Endothelial cell of umbilical vein (primary cell): Measurements from ENCODE around the gene ZSCAN16. TPM values are rescaled to one million over a fixed set of nuclear protein-coding genes. Genes with fewer than 3 reads are reported as not detected.

Experiments used
- BruUV-seq: library from RNA; stranded (reverse); fragments of 400-500 nt; replicated peaks from 2 replicates; lab custom pipeline; 2021; lab: Mats Ljungman, UMichigan
- CTCF ChIA-PET: fragments of 300-600, 350-600 bp; sonication (Branson Sonifier 250); formaldehyde crosslinking; loops from one replicate; lab custom pipeline; 2021; ENCODE audit warnings: antibody characterized with exemption, inconsistent platforms; lab: Charles Lee
- POLR2A ChIA-PET: fragments of 300-600, 350-600 bp; sonication (Branson Sonifier 250); formaldehyde crosslinking; loops from one replicate; lab custom pipeline; 2021; ENCODE audit warnings: antibody characterized with exemption, inconsistent platforms; lab: Charles Lee
- DNase-seq: peaks from one replicate; pipeline ENCODE4 v3.0.0-alpha.2; 2011; ENCODE audit warnings: low read depth, low spot score
- FAIRE-seq: peaks from 2 replicates; lab custom pipeline; 2011; peaks lifted over from hg19 to GRCh38; lab: Jason Lieb, UNC
- H2AFZ ChIP-seq: 2 replicates; pipeline ENCODE4 v1.6.0; 2012; ENCODE audit warnings: low read depth, low read length, control low read depth, inconsistent platforms
- H3K27ac ChIP-seq: 2 replicates; pipeline ENCODE4 v1.5.1; 2011; ENCODE audit warnings: low read depth, mild to moderate bottlenecking, control low read depth, low read length, moderate library complexity; ENCODE audit not compliant: insufficient read depth
- H3K27me3 ChIP-seq, 2 experiments: 2 replicates each; pipeline versions ENCODE4 v1.6.0 to v1.6.1; 2011; ENCODE audit warnings: low read length in 2 of 2, mixed read lengths in 1 of 2; ENCODE audit not compliant: control insufficient read depth in 2 of 2, insufficient read depth in 2 of 2
- H3K36me3 ChIP-seq, 2 experiments: 2 replicates in 1 of 2; 3 replicates in 1 of 2; pipeline ENCODE4 v1.5.1; 2011; ENCODE audit warnings: low read length in 2 of 2, mild to moderate bottlenecking in 1 of 2, moderate library complexity in 1 of 2; ENCODE audit not compliant: control insufficient read depth in 2 of 2, insufficient read depth in 2 of 2; ENCODE audit errors: extremely low read depth in 1 of 2
- H3K4me1 ChIP-seq: 3 replicates; pipeline ENCODE4 v1.5.1; 2011; ENCODE audit warnings: mild to moderate bottlenecking, low read length; ENCODE audit not compliant: control insufficient read depth, insufficient read depth; ENCODE audit errors: extremely low read depth
- H3K4me2 ChIP-seq: 2 replicates; pipeline ENCODE4 v1.6.1; 2011; ENCODE audit warnings: low read length, control low read depth, mixed read lengths; ENCODE audit not compliant: insufficient read depth
- H3K4me3 ChIP-seq, 3 experiments: fragments of 200-600 bp in 1 of 3; sonication (generic), shearing (Covaris generic) in 1 of 3; replicated peaks in 1 of 3; 2 replicates each; pipeline ENCODE4 v1.5.1; 2011 to 2016; ENCODE audit warnings: control low read depth in 3 of 3, low read length in 3 of 3, mild to moderate bottlenecking in 2 of 3, inconsistent platforms in 1 of 3, low read depth in 1 of 3, moderate library complexity in 1 of 3; ENCODE audit not compliant: insufficient read depth in 1 of 3
- H3K79me2 ChIP-seq: 2 replicates; pipeline ENCODE4 v1.6.0; 2012; ENCODE audit warnings: low read length, inconsistent platforms; ENCODE audit not compliant: control insufficient read depth, insufficient read depth
- H3K9ac ChIP-seq: replicated peaks from 2 replicates; pipeline ENCODE3; 2011; ENCODE audit warnings: low read length, control low read depth; ENCODE audit not compliant: insufficient read depth; ENCODE audit errors: extremely low read depth
- H3K9me1 ChIP-seq: replicated peaks from 3 replicates; pipeline ENCODE4 v1.6.0; 2011; ENCODE audit warnings: mild to moderate bottlenecking, low read length; ENCODE audit not compliant: control insufficient read depth, insufficient read depth; ENCODE audit errors: extremely low read depth
- H3K9me3 ChIP-seq: replicated peaks from 2 replicates; pipeline ENCODE4 v1.5.1; 2012; ENCODE audit warnings: low read length, inconsistent platforms; ENCODE audit not compliant: control insufficient read depth, insufficient read depth
- H4K20me1 ChIP-seq: replicated peaks from 2 replicates; pipeline ENCODE3; 2011; ENCODE audit warnings: mild to moderate bottlenecking, low read length; ENCODE audit not compliant: control insufficient read depth, insufficient read depth; ENCODE audit errors: extremely low read depth
- EZH2 ChIP-seq: IDR thresholded peaks from 2 replicates; pipeline ENCODE4 v1.6.1; 2012; ENCODE audit warnings: borderline replicate concordance, low read depth, mild to moderate bottlenecking, moderate library complexity, low read length, inconsistent platforms; ENCODE audit not compliant: severe bottlenecking
- FOS ChIP-seq: IDR thresholded peaks from 2 replicates; pipeline ENCODE4 v1.6.1; 2011; ENCODE audit warnings: mild to moderate bottlenecking, low read length, moderate library complexity, borderline replicate concordance; ENCODE audit not compliant: insufficient read depth
- GATA2 ChIP-seq: IDR thresholded peaks from 2 replicates; pipeline ENCODE4 v1.7.0; 2011; ENCODE audit warnings: low read depth, mild to moderate bottlenecking, moderate library complexity, mixed read lengths, low read length; ENCODE audit not compliant: insufficient read length, insufficient read depth
- JUN ChIP-seq: IDR thresholded peaks from 2 replicates; pipeline ENCODE4 v1.6.1; 2011; ENCODE audit warnings: borderline replicate concordance, low read depth; ENCODE audit not compliant: insufficient read length, insufficient read depth
- MAX ChIP-seq: IDR thresholded peaks from 2 replicates; pipeline ENCODE4 v1.6.1; 2011; ENCODE audit not compliant: insufficient read depth, insufficient read length
- MYC ChIP-seq: IDR thresholded peaks from one replicate; pipeline ENCODE4 v1.6.1; 2011; ENCODE audit warnings: mild to moderate bottlenecking, low read depth, low read length
- POLR2A ChIP-seq: IDR thresholded peaks from 2 replicates; pipeline ENCODE4 v1.6.1; 2012; ENCODE audit warnings: low read depth, mild to moderate bottlenecking, control low read depth, low read length
- POLR2AphosphoS5 ChIP-seq: IDR thresholded peaks from 2 replicates; pipeline ENCODE4 v1.6.1; 2012; ENCODE audit warnings: low read depth, mild to moderate bottlenecking, control low read depth, low read length, moderate library complexity; ENCODE audit not compliant: insufficient read depth
- dilution Hi-C: fragments of 300-500 bp; cut with MboI; formaldehyde crosslinking; loops from one replicate; pipeline ENCODE4 v1.15.0; 2019; ENCODE audit warnings: low sequenced_read_pairs; ENCODE audit not compliant: extremely low pct_ligation_motif_present
- intact Hi-C: fragments of 100-400 bp; cut with micrococcal nuclease; formaldehyde crosslinking; loops from one replicate; pipeline ENCODE4 v1.10.0; 2022
- polyA plus RNA-seq, 4 experiments: library from polyadenylated mRNA; depleted of rRNA in 3 of 4; stranded (reverse) in 3 of 4; unstranded in 1 of 4; fragments of >200 nt; gene quantifications; 2 replicates each; pipeline versions ENCODE4 v1.2.1 to v1.2.3, GENCODE V29; 2011 to 2012; ENCODE audit warnings: missing spikeins in 1 of 4
- total RNA-seq: library from RNA; stranded (reverse); gene quantifications from 2 replicates; pipeline ENCODE4 v1.2.3, GENCODE V29; 2021
- TF ChIP-seq, protein P1 (sequence below), 2 donors: IDR thresholded peaks; 1 replicate in 1 of 2; 2 replicates in 1 of 2; pipeline ENCODE4 v1.5.1; 2011; ENCODE audit warnings: low read length in 2 of 2, mild to moderate bottlenecking in 2 of 2, moderate library complexity in 2 of 2, control low read depth in 1 of 2, inconsistent platforms in 1 of 2, low read depth in 1 of 2; ENCODE audit not compliant: insufficient read depth in 1 of 2; ENCODE audit errors: extremely low read depth in 1 of 2

ZSCAN16 gene
- total and polyA plus RNA-seq, 2 donors (not counting 3 experiments of a cell fraction or from before 2014, with no cell fraction given): 4.9 to 7.7 TPM

- no peaks in the 10 kb centered on the region for H3K27me3 ChIP-seq
- H3K4me2 ChIP-seq: peak overlapping the region; percentile 100
- H3K9me1 ChIP-seq: no peaks in the 10 kb centered on the region
- H2AFZ ChIP-seq: no peak overlapping the region
- peaks cover 43% of the 10 kb centered on the region for H3K79me2 ChIP-seq
- H3K27ac ChIP-seq: no peak overlapping the region
- ChIA-PET CTCF (interaction anchor here (2.0 kb wide), 1 partner anchor 221 kb away, joined by 16 read pairs; no protein-coding TSS in a partner anchor), POLR2A (no interaction called here)
- dilution Hi-C loops: no loop called here
- peaks cover 0 to 2% of the 10 kb centered on the region in 2 experiments for H3K36me3 ChIP-seq
- H3K4me1 ChIP-seq: peaks cover 25% of the 10 kb centered on the region
- no TSS peak for BruUV-seq
- no peak for DNase-seq
- H3K9me3 ChIP-seq: no peaks in the 10 kb centered on the region
- no peaks in the 10 kb centered on the region for H4K20me1 ChIP-seq
- TF ChIP-seq, protein P1, sequence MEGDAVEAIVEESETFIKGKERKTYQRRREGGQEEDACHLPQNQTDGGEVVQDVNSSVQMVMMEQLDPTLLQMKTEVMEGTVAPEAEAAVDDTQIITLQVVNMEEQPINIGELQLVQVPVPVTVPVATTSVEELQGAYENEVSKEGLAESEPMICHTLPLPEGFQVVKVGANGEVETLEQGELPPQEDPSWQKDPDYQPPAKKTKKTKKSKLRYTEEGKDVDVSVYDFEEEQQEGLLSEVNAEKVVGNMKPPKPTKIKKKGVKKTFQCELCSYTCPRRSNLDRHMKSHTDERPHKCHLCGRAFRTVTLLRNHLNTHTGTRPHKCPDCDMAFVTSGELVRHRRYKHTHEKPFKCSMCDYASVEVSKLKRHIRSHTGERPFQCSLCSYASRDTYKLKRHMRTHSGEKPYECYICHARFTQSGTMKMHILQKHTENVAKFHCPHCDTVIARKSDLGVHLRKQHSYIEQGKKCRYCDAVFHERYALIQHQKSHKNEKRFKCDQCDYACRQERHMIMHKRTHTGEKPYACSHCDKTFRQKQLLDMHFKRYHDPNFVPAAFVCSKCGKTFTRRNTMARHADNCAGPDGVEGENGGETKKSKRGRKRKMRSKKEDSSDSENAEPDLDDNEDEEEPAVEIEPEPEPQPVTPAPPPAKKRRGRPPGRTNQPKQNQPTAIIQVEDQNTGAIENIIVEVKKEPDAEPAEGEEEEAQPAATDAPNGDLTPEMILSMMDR (IDR thresholded peaks at IDR 0.05; ENCODE audit: extremely low read depth in 1 of 2, insufficient read depth in 1 of 2, low read depth in 1 of 2, low read length in 2 of 2): no peak
- TF ChIP-seq MYC (no peak), EZH2 (no peak), POLR2A (no peak), MAX (no peak), JUN (no peak), GATA2 (no peak), FOS (no peak), POLR2AphosphoS5 (no peak)
- FAIRE-seq: no peak
- peak overlapping the region in 1 of 3 experiments; percentile 95 for H3K4me3 ChIP-seq
- H3K9ac ChIP-seq: peak overlapping the region; percentile 85
- intact Hi-C loops: loop anchor here (5.0 to 10.0 kb wide), 2 partner anchors 449 to 547 kb away; a partner anchor contains a TSS
Observed at GRCh38 chr6:28135393-28135792, 11.0 kb downstream of the ZSCAN16 start.
